ENCODE results near the gene SLC6A4. TPM values are rescaled to one million over a fixed set of nuclear protein-coding genes. Genes with fewer than 3 reads are reported as not detected.

Gene SLC6A4
- polyA plus RNA-seq, 1 donor (not counting 4 experiments of a cell fraction or from before 2014, with no cell fraction given) = not detected

DNA sequence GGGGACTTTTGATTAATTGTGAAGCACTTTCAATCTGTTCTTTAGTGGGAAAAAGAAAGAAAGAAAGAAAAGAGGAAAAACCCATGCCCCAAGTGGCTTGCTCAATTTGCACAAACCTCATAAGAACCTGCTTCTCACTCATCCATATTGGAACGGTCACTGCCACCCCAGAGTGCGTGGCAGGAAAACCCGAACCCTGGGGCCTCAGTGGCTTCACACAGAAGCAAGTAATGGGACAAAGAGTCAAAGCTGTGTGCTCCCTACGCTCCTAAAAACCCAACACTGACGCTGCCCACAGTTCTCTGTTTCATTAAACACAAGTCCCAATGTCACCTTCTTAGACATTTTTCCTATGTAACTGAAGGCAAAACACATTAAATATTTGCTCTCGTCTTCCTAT, 1.2 kb downstream of the SLC6A4 start:
- dilution Hi-C loops (cut with MboI; ENCODE audit: extremely low pct_ligation_motif_present, low sequenced_read_pairs) = no loop called here

DNA sequence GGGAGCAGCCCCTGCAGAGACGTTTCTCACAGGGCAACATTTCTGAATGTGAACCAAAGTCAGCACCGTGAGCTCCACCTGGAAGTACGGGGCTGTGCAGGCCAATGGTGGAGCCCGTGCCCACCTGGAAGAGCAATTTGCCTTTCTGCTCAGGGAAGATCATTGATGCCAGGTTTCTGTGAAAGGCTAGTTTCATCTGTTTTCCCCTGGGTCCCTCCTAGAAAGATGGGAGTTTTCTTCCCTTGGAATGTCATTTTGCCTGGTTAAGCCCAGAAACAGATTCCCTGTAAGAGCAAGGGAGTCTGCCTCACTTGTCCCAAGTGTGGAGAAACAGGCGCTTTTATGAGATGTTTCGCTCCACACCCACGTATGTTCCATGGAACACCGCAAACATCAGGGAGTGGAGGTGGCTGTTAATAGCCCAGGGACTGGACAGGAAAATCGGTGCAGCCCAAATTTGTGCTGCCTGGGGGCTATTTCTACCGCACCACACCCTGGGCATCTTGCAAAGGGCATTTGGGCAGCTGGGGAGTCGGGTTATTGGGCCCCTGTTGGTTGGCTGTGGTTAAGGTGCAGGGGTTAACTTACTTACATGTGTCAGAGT, 2.6 kb downstream of the SLC6A4 start:
- Histone ChIP-seq H3K9ac (ENCODE audit: control insufficient read depth, extremely low read depth, insufficient read depth, low read length) (no peak overlapping the region), H3K9me3 (ENCODE audit: control insufficient read depth, low read depth, low read length) (no peaks in the 10 kb centered on the region), H3K4me3 (ENCODE audit: control insufficient read depth in 2 of 3, extremely low read depth in 1 of 3, insufficient read depth in 2 of 3, low read depth in 1 of 3, low read length in 3 of 3) (no peak overlapping the region), H2AFZ (ENCODE audit: control insufficient read depth, low read length) (no peak overlapping the region), H3K79me2 (ENCODE audit: control insufficient read depth, insufficient read depth, low read length) (no peaks in the 10 kb centered on the region), H4K20me1 (ENCODE audit: control insufficient read depth, extremely low read depth, insufficient read depth, low read length) (no peaks in the 10 kb centered on the region), H3K4me1 (ENCODE audit: control insufficient read depth, extremely low read depth, insufficient read depth, low read length) (peaks cover 18% of the 10 kb centered on the region), H3K27me3 (ENCODE audit: control insufficient read depth, extremely low read depth, insufficient read depth, low read length) (peaks cover 62% of the 10 kb centered on the region), H3K9me1 (ENCODE audit: control insufficient read depth, extremely low read depth, insufficient read depth, low read length) (no peaks in the 10 kb centered on the region), H3K27ac (ENCODE audit: control insufficient read depth, insufficient read depth, low read length) (no peak overlapping the region), H3K36me3 (ENCODE audit: control insufficient read depth in 2 of 2, extremely low read depth in 1 of 2, insufficient read depth in 2 of 2, low read length in 2 of 2) (no peaks in the 10 kb centered on the region), H3K4me2 (ENCODE audit: control insufficient read depth, extremely low read depth, insufficient read depth, low read depth, low read length) (no peak overlapping the region)
- DNase-seq (ENCODE audit: low read depth, low spot score) = no peak
- TF ChIP-seq, protein P1, sequence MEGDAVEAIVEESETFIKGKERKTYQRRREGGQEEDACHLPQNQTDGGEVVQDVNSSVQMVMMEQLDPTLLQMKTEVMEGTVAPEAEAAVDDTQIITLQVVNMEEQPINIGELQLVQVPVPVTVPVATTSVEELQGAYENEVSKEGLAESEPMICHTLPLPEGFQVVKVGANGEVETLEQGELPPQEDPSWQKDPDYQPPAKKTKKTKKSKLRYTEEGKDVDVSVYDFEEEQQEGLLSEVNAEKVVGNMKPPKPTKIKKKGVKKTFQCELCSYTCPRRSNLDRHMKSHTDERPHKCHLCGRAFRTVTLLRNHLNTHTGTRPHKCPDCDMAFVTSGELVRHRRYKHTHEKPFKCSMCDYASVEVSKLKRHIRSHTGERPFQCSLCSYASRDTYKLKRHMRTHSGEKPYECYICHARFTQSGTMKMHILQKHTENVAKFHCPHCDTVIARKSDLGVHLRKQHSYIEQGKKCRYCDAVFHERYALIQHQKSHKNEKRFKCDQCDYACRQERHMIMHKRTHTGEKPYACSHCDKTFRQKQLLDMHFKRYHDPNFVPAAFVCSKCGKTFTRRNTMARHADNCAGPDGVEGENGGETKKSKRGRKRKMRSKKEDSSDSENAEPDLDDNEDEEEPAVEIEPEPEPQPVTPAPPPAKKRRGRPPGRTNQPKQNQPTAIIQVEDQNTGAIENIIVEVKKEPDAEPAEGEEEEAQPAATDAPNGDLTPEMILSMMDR (optimal IDR thresholded peaks at IDR 0.05 in 1 of 3, IDR thresholded peaks at IDR 0.05 in 1 of 3, conservative IDR thresholded peaks at IDR 0.05 in 1 of 3; ENCODE audit: extremely low read depth in 1 of 3, insufficient read depth in 2 of 3, low read length in 3 of 3) = no peak
- no peak for TF ChIP-seq EZH2 (IDR thresholded peaks at IDR 0.05; ENCODE audit: low read length)
- FAIRE-seq = no peak
- dilution Hi-C loops (cut with MboI; ENCODE audit: extremely low pct_ligation_motif_present, low sequenced_read_pairs) = no loop called here

More for the DNA sequence above, 1.2 kb downstream of the SLC6A4 start:
- TF ChIP-seq, protein P1 (optimal IDR thresholded peaks at IDR 0.05 in 1 of 3, IDR thresholded peaks at IDR 0.05 in 1 of 3, conservative IDR thresholded peaks at IDR 0.05 in 1 of 3; ENCODE audit: extremely low read depth in 1 of 3, insufficient read depth in 2 of 3, low read length in 3 of 3) = no peak
- no peak for TF ChIP-seq EZH2 (IDR thresholded peaks at IDR 0.05; ENCODE audit: low read length)
- Histone ChIP-seq H3K27ac (ENCODE audit: control insufficient read depth, insufficient read depth, low read length) (no peak overlapping the region), H3K4me1 (ENCODE audit: control insufficient read depth, extremely low read depth, insufficient read depth, low read length) (peaks cover 9% of the 10 kb centered on the region), H3K27me3 (ENCODE audit: control insufficient read depth, extremely low read depth, insufficient read depth, low read length) (peaks cover 75% of the 10 kb centered on the region), H3K9ac (ENCODE audit: control insufficient read depth, extremely low read depth, insufficient read depth, low read length) (no peak overlapping the region), H4K20me1 (ENCODE audit: control insufficient read depth, extremely low read depth, insufficient read depth, low read length) (no peaks in the 10 kb centered on the region), H3K79me2 (ENCODE audit: control insufficient read depth, insufficient read depth, low read length) (no peaks in the 10 kb centered on the region), H2AFZ (ENCODE audit: control insufficient read depth, low read length) (no peak overlapping the region), H3K4me3 (ENCODE audit: control insufficient read depth in 2 of 3, extremely low read depth in 1 of 3, insufficient read depth in 2 of 3, low read depth in 1 of 3, low read length in 3 of 3) (no peak overlapping the region), H3K9me1 (ENCODE audit: control insufficient read depth, extremely low read depth, insufficient read depth, low read length) (no peaks in the 10 kb centered on the region), H3K36me3 (ENCODE audit: control insufficient read depth in 2 of 2, extremely low read depth in 1 of 2, insufficient read depth in 2 of 2, low read length in 2 of 2) (no peaks in the 10 kb centered on the region), H3K9me3 (ENCODE audit: control insufficient read depth, low read depth, low read length) (no peaks in the 10 kb centered on the region), H3K4me2 (ENCODE audit: control insufficient read depth, extremely low read depth, insufficient read depth, low read depth, low read length) (no peak overlapping the region)
- DNase-seq (ENCODE audit: low read depth, low spot score) (no peak), FAIRE-seq (no peak)

Measured in keratinocyte (primary cell).